Chondrocyte (in vitro differentiated cells): Measurements from ENCODE around the gene FAM163A. TPM values are rescaled to one million over a fixed set of nuclear protein-coding genes. Genes with fewer than 3 reads are reported as not detected.
"Not testable (repeated sequence)": the region's sequence is repeated elsewhere in the genome, so short reads cannot be mapped to it uniquely, and the experiment has no call there.

Experiments used
- DNase-seq: peaks from one replicate; pipeline ENCODE4 v3.0.0; 2021; ENCODE audit warnings: mixed read lengths, low spot score
- H3K27ac Mint-ChIP-seq: one replicate; pipeline ENCODE4 v1.8.0; 2021; ENCODE audit warnings: mild to moderate bottlenecking, moderate library complexity, mixed read lengths; ENCODE audit not compliant: unreplicated experiment
- H3K27me3 Mint-ChIP-seq: 2 replicates; pipeline ENCODE4 v1.8.0; 2021; ENCODE audit warnings: low read depth, mixed read lengths
- H3K36me3 Mint-ChIP-seq: 2 replicates; pipeline ENCODE4 v1.8.0; 2021; ENCODE audit warnings: low read depth, mixed read lengths
- H3K4me1 Mint-ChIP-seq: 2 replicates; pipeline ENCODE4 v1.8.0; 2021; ENCODE audit warnings: low read depth, mild to moderate bottlenecking, mixed read lengths
- H3K4me3 Mint-ChIP-seq: one replicate; pipeline ENCODE4 v1.8.0; 2021; ENCODE audit warnings: mild to moderate bottlenecking, moderate library complexity, mixed read lengths; ENCODE audit not compliant: unreplicated experiment
- H3K9me3 Mint-ChIP-seq: 2 replicates; pipeline ENCODE4 v1.8.0; 2021; ENCODE audit warnings: low read depth, mixed read lengths
- long read RNA-seq: library from polyadenylated mRNA; stranded (forward); transcript quantifications from one replicate; pipeline ENCODE4 v2.0.0, GENCODE V29; 2021
- total RNA-seq: library from RNA; stranded (reverse); gene quantifications from 3 replicates; pipeline ENCODE4 v1.2.1, GENCODE V29; 2021
- TF ChIP-seq, protein P1 (sequence below): fragments of 200-600 bp; sonication (generic); IDR thresholded peaks from 2 replicates; pipeline ENCODE4 v1.5.0; 2021; ENCODE audit warnings: antibody characterized with exemption, mild to moderate bottlenecking, moderate library complexity

FAM163A gene
- not detected in 3 replicates for total RNA-seq
- long read RNA-seq = 0 reads

DNA sequence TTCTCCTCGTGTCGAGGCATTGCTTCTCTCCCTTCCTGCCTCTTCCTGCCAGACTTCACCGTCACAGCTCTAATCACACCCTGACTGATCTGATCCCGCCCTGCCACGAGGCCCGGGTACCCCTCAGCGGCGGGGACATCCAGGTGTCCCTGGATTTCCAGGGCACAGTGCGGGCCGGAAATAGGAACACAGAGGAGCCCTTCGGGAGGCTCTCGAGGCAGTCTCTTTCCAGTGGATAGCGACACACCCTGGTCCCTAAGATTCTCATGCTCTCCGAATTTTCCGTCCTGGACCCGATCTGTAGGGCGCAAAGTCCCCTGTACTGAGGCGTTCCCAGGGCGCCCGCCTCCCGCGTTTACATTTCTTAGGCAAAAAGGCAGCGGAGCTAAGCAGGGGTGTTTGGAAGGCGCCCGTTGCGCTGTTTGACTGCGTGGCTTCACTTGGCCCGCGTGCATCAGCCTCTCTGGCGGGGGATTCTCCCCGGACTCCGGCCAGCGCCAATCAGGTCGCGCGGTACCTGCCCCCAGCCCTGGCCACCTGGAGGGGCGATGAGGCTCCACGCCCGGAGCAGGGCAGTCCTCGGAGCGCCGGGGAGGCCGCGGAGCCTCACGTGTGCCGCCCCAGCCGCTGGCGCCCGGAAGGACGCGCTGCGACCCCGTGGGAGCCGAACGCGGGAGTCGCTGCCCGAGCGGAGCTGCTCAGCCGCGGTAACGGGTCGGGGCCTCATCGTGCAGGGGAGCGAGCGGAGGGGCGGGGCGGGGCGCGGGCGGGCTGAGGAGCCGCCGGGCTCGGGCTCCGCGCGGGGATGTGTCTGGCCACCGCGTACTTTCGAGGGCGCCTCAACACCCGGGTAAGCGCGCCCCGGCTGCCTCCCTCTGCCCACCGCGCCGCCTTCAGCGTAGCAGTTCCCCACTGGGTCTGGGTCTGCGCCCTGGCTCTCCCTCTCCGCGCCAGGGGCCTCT, at the start of gene FAM163A:
Gene FAM163A (plus strand): TSS at position 575 of the 962 bp plus-strand sequence. CDS start 69,807 bp downstream, outside the sequence.
- Mint-ChIP-seq H3K36me3 (peaks cover 5% of the 10 kb centered on the region), H3K4me1 (peaks cover 6% of the 10 kb centered on the region), H3K27ac (no peak within 1 kb of the TSS), H3K9me3 (peaks cover 17% of the 10 kb centered on the region), H3K27me3 (peaks cover 70% of the 10 kb centered on the region), H3K4me3 (peak within 1 kb of the TSS; percentile 58)
- no peak for DNase-seq
- TF ChIP-seq, protein P1, sequence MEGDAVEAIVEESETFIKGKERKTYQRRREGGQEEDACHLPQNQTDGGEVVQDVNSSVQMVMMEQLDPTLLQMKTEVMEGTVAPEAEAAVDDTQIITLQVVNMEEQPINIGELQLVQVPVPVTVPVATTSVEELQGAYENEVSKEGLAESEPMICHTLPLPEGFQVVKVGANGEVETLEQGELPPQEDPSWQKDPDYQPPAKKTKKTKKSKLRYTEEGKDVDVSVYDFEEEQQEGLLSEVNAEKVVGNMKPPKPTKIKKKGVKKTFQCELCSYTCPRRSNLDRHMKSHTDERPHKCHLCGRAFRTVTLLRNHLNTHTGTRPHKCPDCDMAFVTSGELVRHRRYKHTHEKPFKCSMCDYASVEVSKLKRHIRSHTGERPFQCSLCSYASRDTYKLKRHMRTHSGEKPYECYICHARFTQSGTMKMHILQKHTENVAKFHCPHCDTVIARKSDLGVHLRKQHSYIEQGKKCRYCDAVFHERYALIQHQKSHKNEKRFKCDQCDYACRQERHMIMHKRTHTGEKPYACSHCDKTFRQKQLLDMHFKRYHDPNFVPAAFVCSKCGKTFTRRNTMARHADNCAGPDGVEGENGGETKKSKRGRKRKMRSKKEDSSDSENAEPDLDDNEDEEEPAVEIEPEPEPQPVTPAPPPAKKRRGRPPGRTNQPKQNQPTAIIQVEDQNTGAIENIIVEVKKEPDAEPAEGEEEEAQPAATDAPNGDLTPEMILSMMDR = no peak

DNA sequence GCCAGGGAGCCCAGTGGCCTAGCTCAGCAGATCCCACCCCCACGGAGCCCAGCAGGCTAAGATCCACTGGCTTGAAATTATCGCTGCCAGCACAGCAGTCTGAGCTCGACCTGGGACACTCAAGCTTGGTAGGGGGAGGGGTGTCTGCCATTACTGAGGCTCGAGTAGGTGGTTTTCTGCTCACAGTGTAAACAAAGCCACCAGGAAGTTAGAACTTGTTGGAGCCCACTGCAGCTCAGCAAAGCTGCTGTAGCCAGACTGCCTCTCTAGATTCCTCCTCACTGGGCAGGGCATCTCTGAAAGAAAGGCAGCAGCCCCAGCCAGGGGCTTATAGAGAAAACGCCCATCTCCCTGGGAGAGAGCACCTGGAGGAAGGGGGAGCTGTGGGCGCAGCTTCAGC, 48.6 kb upstream of the FAM163A start:
- DNase-seq, H3K4me3 Mint-ChIP-seq, H3K27ac Mint-ChIP-seq, H3K36me3 Mint-ChIP-seq, H3K9me3 Mint-ChIP-seq, H3K4me1 Mint-ChIP-seq: not testable (repeated sequence)
- peaks cover 31% of the 10 kb centered on the region for H3K27me3 Mint-ChIP-seq

DNA sequence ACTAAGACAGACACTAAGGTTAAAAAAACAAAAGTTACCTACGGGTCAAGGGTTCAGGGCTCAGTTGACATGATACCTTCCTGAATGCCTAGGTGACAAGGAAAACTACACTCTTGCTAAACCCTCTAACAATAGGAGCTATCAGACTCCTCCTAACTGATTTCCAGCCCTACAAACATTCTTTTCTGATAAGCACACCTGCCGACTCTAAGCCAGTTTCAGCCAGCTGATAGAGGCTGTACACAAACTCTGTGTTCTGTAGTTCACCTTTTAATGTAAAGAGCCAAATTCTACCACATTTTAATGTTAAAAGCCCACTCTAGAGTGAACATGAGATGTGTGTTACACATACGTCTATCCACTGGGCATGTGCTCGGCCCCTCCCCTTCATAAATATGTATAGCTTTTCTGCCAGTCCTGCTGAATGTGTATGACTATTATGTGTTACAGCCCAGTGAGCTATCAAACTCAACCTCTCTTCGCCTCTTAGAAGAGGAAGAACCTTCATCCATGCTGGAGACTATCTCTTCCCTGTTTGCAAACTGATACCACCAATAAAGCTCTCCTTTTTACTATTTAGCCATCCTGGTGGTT, 40.0 kb upstream of the FAM163A start:
- TF ChIP-seq, protein P1 = no peak
- no peaks in the 10 kb centered on the region for H3K36me3 Mint-ChIP-seq
- no peak for DNase-seq
- H3K4me1 Mint-ChIP-seq = no peaks in the 10 kb centered on the region
- no peak overlapping the region for H3K27ac Mint-ChIP-seq
- peaks cover 32% of the 10 kb centered on the region for H3K27me3 Mint-ChIP-seq
- no peak overlapping the region for H3K4me3 Mint-ChIP-seq
- H3K9me3 Mint-ChIP-seq = no peaks in the 10 kb centered on the region

DNA sequence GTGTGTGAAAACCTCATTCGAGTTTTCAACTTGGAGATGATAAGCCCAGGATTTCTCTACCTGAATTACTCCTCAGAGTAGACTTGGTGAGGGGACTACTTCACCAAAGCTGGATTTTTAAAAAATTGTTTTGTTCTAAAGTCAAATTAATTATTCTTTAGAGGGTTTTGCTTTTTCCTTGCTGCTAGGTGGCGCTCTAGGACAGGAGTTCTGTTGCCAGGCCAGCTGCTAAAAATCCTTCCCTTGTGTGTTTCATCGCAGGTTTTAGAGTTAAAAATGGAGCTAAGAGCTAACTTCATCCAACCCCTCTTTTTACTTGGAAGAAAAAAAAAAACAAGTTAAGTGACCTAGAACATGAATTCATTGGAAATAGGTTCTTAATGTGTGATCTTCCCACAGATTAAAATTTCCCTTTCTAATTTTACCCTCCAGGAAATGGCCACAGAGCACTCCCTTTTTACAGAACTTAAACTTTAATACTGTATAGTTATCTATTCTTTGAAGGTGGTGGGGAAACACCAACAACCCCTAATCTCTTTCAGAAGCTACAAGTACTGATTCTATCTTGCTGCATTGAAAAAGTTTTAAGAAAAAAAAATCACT, 36.7 kb upstream of the FAM163A start:
- Mint-ChIP-seq H3K27ac (no peak overlapping the region), H3K4me1 (no peaks in the 10 kb centered on the region), H3K36me3 (no peaks in the 10 kb centered on the region), H3K9me3 (no peaks in the 10 kb centered on the region), H3K27me3 (peaks cover 35% of the 10 kb centered on the region), H3K4me3 (no peak overlapping the region)
- TF ChIP-seq, protein P1 = peak; percentile 95
- DNase-seq = no peak

DNA sequence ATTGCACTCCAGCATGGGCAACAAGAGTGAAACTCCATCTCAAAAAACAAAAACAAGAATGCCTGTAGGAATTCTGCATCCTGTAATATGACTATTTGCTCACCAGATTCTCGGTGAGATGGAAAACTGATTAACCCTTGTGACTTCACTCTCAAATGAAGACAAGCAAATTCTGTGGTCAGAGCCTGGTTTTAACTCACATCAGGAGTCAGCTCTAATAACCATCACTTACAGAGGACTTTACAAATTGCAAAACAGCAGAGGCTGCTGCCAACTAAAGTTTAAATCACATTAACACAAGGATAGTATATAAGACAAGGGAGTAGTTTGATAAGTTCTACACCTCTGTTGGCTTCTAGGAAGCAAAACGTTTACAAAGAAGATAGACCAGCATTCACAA, 35.7 kb upstream of the FAM163A start:
- H3K4me3 Mint-ChIP-seq = no peak overlapping the region
- no peak overlapping the region for H3K27ac Mint-ChIP-seq
- H3K4me1 Mint-ChIP-seq = no peaks in the 10 kb centered on the region
- TF ChIP-seq, protein P1 = no peak
- no peaks in the 10 kb centered on the region for H3K36me3 Mint-ChIP-seq
- H3K9me3 Mint-ChIP-seq = no peaks in the 10 kb centered on the region
- H3K27me3 Mint-ChIP-seq = peaks cover 36% of the 10 kb centered on the region
- DNase-seq = no peak
